ENCODE data around the gene MAPK4.
"Not testable (repeated sequence)": the region's sequence is repeated elsewhere in the genome, so short reads cannot be mapped to it uniquely, and the experiment has no call there.

Gene MAPK4

DNA sequence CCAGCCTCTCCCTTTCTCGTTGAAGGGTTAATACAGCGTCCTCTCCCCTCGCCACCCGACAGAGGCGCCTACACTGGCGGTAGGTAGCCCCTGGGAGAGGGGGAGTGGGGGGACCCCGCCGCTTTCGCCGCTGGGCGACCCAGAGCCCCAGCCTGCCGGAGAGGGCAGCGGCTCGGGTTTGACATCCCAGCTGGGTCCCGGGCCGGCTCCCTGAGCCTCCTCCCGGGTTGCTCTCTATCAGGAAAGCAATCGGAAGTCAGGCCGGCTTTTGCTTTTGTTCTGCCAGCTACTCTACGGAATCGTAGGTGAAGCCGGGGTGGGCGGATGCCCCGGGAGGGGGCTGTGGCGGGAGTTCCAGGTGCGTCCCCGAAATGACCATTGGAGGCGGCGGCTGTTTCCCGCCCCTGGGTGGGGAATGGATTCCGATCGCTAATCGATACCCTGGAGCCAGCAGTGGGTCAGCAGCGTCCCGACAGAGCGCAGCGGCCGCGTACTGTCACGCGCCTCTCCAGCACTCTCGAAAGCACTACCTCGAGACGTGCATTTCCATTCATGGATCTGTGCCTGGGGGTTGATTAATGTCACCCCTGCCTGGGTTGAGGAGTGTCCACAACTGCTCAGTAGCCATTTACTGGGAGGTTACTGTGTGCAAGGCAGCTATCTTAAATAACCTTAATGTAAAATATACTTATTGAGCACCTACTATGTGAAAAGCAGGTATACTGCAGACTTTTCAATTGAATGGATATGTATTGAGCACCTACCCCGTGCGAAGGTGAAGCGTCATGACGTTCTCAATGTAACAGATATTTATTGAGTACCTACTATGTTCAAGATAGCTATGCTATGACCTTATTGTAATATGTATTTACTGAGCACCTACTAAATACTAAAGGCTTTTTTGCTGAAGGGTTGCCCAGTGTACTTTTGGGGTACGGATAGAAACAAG, 1.1 kb downstream of the MAPK4 start:
- no peak for DNase-seq (ENCODE audit: insufficient read length, low spot score)
- FAIRE-seq: no peak
- no peak for TF ChIP-seq POLR2A (IDR thresholded peaks at IDR 0.05; ENCODE audit: low read depth, low read length)

DNA sequence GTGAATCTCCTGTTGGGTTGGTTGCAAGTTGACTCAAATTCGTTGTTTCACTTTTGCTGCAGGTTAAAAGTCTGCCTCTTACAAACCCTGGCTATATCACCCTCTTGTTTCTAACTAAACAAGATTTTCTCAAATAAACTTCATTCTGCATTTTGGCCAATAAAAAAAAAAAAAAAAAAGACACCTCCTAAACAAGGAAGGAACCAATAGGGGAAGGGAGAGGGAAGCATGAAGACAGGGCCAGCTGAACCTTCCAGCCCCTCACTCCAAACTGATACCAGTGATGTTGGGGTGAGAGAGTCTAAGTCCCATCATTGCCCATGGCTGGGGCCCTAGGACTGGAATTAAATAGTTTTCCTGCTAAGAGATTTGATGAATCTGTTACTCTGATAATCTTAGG, 2.4 kb downstream of the MAPK4 start:
- DNase-seq (ENCODE audit: insufficient read length, low spot score); FAIRE-seq: not testable (repeated sequence)

DNA sequence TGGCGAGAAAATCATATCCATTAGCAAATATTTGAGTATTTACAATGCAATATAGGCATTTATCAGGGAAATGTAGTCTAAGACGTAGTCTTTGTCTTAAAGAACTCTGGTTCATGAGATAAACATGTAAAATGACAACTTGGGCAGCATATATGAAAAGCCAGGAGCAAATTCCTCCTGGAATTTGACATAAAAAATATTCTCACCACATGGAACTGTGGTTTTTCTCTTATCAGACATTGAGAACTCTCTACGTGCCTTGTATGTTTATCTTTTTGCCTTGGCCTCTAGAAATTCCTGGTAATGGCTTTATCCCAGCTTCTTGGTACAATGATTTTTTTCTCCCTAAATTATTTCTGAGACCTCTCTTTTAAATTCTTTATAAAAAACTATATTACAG, 2.8 kb downstream of the MAPK4 start:
- DNase-seq (ENCODE audit: insufficient read length, low spot score): no peak
- TF ChIP-seq POLR2A (IDR thresholded peaks at IDR 0.05; ENCODE audit: low read depth, low read length): no peak
- no peak for FAIRE-seq

DNA sequence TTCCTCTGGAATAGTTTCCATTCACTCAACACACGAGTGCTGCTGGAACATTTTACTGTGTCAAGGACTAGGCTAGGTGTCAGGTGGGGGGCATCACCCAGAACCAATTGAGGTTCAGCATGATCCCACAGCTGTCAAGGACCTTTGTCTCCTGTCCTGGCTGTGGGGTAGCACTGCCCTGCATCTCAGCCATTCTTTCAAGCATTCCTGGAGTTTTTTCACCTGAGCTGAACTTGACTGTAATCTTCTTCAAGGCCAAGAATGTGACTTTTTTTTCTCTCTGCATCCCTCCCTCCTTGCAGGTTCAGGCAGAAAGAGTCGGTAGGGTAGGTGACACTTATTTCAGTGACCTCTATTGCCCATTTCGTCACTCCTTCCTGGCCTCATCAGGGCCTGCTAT, 3.5 kb downstream of the MAPK4 start:
- no peak for TF ChIP-seq POLR2A (IDR thresholded peaks at IDR 0.05; ENCODE audit: low read depth, low read length)
- no peak for FAIRE-seq
- DNase-seq (ENCODE audit: insufficient read length, low spot score): no peak

DNA sequence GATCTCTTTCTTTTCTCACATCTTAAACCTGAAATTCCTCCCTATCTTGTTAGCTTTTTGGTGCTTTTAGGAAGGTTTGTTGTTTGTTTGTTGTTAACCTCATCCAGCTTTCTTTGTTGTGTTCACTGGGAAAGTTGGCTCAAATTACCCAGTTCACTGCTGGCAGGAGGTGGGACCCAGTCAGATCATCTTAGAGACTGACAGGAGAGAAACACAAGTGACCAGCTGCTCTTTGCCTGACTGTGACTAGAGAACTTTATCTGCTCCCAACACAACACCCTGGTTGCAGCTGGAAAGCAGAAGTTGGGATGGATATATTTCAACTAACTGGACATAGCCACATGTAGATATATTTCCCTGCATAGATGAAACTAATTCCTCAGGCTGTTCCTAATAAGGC, 10.0 kb downstream of the MAPK4 start:
- no peak for DNase-seq (ENCODE audit: insufficient read length, low spot score)
- no peak for FAIRE-seq

DNA sequence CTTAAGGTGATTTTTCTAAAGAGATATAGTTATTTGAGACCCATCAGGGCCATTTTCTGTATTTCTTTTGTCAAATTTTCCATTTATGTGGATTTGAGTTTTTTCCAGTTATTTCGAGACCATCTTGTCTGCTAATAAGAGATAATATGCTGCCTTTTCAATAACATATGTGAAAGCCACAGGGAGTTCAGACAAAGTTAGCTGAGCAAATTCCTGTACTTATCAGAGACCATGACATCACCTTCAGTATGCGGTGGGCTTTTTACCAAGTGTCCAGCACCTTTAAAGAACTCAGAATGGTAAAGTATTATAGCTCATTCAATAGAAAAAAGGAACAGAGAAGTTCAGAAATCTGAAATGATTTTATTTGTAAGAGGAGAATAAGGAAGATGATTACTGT, 11.7 kb downstream of the MAPK4 start:
- DNase-seq (ENCODE audit: insufficient read length, low spot score) (no peak), FAIRE-seq (no peak)
- no peak for TF ChIP-seq POLR2A (IDR thresholded peaks at IDR 0.05; ENCODE audit: low read depth, low read length)

More for the DNA sequence above, 10.0 kb downstream of the MAPK4 start:
- no peak for TF ChIP-seq POLR2A (IDR thresholded peaks at IDR 0.05; ENCODE audit: low read depth, low read length)

DNA sequence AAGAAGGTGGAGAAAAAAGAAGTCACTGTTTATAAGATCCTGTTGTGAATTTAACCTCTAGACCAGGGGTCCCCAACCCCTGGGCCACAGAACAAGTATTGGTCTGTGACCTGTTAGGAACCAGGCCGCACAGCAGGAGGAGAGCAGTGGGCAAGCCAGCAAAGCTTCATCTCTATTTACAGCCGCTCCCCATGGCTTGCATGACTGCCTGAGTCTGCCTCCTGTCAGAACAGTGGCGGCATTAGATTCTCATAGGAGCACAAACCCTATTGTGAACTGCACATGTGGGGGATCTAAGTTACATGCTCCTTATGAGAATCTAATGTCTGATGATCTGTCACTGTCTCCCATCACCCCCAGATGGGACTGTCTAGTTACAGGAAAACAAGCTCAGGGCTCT, 13.3 kb downstream of the MAPK4 start:
- FAIRE-seq; DNase-seq (ENCODE audit: insufficient read length, low spot score): not testable (repeated sequence)

DNA sequence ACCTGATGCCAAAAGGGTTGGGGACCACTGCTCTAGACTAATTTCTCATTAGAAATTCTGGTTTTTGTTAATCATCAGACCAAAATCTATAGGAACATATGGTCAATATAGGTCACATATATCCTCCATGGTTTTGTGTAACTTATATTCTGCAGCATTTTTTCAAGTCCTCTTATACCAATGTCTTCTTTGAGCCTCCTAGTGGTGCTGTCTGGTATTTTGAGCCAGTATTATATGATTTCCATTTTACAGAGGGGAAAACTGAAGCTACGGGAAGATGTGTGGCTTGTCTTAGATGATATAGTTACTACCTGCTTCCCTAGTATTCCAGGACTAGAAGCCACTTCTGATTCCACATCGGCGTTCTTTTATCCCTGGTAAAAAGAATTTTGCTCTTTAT, 13.8 kb downstream of the MAPK4 start:
- FAIRE-seq: no peak
- no peak for TF ChIP-seq POLR2A (IDR thresholded peaks at IDR 0.05; ENCODE audit: low read depth, low read length)
- DNase-seq (ENCODE audit: insufficient read length, low spot score): no peak

DNA sequence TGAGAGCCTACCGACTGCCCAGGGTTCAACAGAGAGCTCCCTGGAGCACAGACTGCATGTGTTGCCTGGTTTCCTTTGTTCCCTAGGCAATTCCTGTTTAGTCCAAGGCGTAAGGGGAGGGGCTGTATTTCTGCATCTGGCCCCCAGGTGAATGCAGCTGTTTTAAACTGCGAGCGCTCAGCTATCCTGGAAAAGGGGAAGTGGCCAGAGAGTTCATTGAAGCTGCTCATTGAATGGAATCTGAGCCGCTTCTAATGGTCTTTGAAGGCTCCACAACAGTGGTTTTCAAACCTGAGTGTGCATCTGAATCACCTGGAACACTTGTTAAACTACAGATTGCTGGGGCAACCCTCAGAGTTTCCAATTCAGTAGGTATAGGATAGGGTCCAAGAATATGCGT, 18.1 kb downstream of the MAPK4 start:
- no peak for DNase-seq (ENCODE audit: insufficient read length, low spot score)
- FAIRE-seq: no peak
- no peak for TF ChIP-seq POLR2A (IDR thresholded peaks at IDR 0.05; ENCODE audit: low read depth, low read length)

DNA sequence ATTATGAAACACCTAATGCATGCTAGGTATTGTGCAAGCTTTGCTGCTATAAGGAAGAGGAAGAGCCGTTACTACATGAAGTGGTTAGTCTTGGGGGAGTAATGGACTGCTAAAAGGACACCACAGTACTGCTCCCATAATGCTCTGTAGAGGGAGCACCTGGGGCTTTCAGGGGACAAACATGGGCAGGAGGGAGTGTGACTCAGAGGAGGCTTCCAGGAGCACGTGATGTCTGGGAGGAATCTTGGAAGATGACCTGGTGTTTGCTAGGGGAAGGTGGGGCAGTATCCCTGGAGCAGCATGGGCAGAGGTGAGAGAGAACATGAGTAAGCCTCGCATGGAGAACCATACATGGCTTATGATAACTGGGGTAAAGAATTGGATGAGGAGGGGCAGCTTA, 18.8 kb downstream of the MAPK4 start:
- no peak for FAIRE-seq
- TF ChIP-seq POLR2A (IDR thresholded peaks at IDR 0.05; ENCODE audit: low read depth, low read length): no peak
- DNase-seq (ENCODE audit: insufficient read length, low spot score): no peak

DNA sequence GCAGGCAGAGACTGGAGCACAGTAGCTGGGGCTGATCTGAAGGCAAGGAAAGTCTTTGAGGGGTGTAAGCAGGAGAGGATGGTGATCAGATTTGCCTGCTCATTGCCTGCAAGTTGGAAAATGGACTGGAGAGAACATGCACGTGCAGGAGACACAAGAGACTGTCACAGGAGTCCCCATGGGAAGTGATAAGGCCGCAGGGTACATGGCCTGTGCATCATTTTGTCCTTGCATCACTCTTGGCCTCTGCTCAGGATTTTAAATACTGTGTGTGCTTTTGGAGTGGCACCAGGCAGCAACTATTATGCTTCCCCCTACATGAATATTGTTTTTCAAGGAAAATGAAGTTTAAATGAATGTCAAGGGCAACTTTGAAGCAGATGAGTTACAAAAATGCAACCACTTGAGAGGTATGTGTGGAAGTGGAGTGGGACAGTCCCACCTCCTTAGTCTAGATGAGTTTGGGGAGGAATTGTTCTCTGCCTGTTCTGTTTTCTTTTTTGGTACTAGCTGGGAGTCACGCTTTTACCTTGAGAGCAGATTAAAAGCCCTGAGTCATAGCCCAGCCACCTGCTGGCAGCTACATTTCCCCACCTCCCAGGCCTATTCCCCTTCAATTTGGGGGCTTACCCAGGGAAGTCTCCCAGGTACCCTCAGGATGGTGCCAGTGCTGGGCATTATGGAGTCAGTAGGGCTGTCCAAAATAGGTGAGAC, 19.3 kb downstream of the MAPK4 start:
- TF ChIP-seq POLR2A (IDR thresholded peaks at IDR 0.05; ENCODE audit: low read depth, low read length): no peak
- DNase-seq (ENCODE audit: insufficient read length, low spot score) (no peak), FAIRE-seq (no peak)

DNA sequence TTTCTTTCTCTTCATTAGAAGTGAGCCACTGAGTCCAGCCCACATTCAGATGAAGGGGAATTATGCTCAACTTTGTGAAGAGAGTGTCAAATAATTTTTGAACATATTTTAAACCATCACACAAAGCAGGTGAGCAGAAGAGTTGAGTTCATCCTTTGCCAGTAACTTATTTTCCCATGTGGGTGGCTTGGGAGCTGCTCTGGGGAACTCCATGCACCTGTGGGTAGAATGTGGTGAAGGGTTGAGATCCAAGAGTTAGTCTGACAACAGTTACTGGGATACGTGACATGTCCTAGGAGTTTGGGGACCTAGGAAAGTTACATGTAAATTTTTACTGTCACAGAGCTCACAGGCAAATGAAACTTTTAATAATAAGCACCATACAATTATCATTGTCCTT, 21.6 kb downstream of the MAPK4 start:
- DNase-seq (ENCODE audit: insufficient read length, low spot score) (no peak), FAIRE-seq (no peak)
- no peak for TF ChIP-seq POLR2A (IDR thresholded peaks at IDR 0.05; ENCODE audit: low read depth, low read length)

DNA sequence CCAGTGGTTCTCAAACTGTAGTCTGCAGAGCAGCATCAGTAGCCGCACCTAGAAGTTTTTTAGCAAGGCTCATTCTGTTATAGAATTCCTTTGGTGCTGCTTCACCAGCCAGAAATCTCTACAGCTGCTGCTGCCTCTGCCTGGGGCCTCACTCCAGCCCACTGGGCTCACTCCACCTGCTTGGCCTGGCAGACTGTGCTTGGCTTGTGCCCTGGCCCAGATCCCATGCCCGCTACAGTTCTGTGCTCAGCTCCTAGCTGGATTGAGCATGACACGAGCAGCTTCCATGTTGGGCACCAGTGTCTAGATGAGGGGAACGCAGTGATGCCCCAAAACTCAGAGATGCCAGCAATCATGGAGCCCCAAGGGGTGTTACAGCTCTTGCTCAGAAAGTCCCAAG, 22.6 kb downstream of the MAPK4 start:
- no peak for FAIRE-seq
- no peak for DNase-seq (ENCODE audit: insufficient read length, low spot score)
- no peak for TF ChIP-seq POLR2A (IDR thresholded peaks at IDR 0.05; ENCODE audit: low read depth, low read length)

DNA sequence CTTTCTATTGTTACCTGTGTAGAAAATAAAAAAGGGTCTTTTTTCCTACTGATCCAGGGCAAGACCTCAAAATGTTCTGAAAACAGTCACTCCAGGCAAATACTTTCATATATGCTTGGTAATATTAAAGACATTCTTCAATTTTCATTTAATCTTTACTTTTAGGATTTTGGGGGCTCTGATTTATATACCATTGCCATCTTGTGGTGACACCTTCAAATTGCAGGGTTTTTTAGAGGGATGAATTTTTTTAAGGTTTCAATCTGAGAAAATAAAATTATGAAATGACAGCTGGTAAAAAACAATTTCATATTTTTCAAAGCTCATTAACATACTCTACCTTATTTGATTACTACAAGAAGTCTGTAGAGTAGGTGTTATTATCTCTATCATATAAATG, 26.8 kb downstream of the MAPK4 start:
- no peak for TF ChIP-seq POLR2A (IDR thresholded peaks at IDR 0.05; ENCODE audit: low read depth, low read length)
- DNase-seq (ENCODE audit: insufficient read length, low spot score): no peak
- FAIRE-seq: no peak

DNA sequence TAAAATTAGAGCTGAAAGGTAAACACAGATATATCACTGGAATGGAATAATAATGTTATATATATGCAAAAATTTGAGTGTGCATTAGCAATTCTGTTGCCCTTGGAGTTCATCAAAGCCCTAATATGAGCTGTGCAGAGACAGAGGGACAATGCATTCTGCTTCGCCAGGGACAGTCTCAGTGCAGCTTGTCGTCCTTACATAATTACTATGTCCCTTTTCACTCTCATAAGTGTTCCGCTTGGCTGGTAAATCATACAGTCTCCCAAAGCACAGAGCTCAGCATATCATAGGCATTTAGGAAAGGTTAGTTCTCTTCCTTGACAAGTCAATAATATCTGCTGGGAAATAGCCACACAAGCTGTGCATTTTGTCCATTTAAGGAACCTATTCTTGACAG, 30.7 kb downstream of the MAPK4 start:
- TF ChIP-seq POLR2A (IDR thresholded peaks at IDR 0.05; ENCODE audit: low read depth, low read length): no peak
- DNase-seq (ENCODE audit: insufficient read length, low spot score) (no peak), FAIRE-seq (no peak)

Data from H54 (cell line).